DMS79 (cell line): ENCODE results near the gene VSTM2L.

ENCODE experiments used
- DNase-seq: peaks from one replicate; lab custom pipeline; 2025; lab: John Stamatoyannopoulos, UW

VSTM2L gene

DNA sequence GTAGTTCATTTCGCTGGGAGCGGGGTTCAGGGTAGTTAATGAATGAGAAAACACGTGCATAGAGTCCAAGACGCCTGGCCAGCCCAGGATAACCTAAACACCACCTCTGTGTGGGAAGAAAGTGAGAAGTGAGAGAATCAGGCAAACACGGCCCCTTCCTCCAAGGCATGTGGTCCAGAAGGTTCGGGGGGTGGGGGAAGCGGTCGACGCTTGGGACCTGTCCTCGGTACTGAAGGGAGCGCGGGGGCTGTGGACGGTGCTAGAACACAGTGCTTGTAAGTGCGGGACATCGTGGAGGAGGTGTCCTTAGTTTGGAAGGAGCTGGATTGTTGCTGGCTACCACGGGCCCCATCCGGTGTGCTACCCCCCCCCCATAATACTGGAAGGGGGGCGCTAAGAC, 1.7 kb upstream of the VSTM2L start:
- no peak for DNase-seq

DNA sequence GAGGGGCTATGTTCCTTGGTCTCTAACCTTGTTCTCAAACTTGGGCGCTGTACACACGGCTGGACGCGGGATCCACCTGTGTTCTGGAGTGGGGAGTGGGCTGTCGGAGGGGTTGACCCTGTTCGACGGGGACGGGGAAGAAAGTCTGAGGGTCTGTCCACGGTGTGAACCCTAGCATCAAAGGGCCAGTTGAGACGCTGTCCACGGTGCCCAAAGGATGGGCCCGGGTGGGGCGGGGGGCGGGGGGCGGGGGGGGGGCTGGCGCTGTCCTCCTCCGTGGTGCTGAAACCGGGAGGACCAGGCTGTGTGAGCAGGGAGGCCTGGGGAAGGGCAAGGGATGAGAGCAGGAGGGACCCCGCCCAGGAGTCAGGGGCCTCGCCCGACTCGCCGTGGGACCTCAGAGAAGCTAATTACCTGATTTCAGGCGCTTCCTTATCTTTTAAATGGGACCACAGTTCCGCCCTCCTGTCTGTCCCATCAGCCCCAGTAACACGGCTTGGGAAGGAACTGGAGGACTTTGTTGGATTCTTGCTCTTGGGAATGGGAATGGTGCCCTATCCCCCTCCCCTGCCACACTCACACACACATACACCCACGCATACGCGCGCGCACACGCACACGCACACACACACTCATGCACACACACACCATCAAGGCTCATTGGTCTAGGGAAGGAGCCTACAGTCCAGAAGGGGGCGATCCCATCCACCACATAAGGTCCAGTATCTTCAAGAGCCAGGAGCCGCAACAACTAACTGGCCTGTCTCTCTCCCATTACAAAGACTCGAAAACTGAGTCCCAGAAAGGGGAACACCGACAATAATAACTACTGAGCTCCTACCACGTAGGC, 1.0 kb upstream of the VSTM2L start:
- no peak for DNase-seq

DNA sequence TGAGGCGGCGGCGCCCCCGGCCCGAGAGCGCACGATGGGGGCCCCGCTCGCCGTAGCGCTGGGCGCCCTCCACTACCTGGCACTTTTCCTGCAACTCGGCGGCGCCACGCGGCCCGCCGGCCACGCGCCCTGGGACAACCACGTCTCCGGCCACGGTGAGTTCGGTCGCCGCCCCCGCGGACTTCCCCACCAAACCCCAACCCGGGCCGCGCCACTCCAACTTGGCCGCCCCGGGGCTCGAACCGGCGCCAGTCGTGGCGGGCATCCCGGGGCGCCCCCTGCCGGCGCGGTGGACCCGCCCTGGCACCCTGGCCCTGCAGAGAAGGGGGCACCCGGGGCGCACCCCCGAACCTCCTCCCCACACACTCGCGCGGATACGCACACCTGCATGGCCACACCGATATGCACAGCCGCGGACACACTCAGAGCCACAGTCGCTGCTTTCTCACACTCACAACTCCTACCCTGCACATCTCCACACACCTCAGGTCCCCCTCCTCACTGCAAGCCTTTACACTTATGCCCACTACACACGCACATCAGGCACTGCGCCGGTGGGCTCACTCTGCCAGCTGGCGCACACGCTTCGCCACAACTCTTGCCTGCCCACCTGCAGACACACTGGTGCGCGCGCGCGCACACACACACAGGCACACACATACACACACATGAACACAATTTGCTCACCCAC, 535 bp downstream of the VSTM2L start:
- DNase-seq, result no peak

DNA sequence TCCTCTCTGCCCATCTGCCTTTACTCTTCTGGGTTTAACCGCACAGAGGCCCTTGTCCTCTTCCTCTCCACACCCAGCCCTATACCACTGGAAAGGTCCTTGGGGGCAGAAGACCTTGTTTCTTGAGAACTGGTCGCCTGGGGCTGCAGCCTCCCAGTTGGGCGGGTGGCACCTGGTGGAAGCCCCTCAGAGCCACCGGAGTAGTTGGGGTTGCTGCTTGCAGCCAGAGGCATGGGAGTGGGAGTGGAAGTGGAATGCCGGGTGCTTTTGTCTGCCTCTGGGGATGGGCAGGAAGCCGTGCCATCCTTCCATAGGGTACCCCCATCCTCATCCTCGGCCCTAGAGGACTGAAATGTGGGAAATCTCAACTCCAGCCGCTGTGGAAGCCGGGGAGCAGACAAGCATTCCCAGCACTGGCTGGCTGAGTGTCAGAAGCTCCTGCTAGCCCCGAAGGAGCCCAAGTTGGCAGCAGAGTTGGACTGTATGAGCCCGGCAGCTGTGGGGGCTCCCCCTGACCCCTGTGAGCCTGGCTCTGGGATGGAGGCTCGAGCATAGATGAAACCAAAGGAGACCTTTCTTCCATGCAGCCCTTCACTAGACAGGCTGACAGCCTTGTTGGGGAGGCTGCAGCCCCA, 1.2 kb downstream of the VSTM2L start:
- DNase-seq, result no peak

DNA sequence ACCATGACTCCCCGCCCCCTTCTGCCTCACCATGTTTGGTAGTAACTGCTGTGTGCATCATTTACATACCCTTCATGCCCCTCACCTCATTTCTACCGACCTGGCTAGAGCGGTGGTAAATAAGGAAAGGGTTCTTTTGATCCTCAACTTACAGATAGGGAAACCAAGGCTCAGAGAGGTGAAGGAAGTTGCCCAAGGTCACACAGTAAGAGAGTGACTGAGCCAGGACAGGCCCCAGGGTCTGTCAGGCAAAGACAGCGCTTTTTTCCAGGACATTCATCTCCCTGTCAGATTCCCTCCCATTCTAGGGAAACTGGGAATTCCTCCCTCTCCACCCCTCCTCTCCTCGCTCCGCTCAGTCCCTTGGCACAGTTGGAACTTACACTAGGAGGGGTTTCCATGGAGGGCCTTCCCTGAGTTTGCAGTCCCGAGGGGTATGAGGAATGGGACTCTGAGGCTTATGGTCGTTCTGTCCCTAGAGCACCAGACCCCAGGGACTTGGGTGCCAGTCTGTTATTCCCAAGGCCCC, 2.0 kb downstream of the VSTM2L start:
- no peak for DNase-seq

DNA sequence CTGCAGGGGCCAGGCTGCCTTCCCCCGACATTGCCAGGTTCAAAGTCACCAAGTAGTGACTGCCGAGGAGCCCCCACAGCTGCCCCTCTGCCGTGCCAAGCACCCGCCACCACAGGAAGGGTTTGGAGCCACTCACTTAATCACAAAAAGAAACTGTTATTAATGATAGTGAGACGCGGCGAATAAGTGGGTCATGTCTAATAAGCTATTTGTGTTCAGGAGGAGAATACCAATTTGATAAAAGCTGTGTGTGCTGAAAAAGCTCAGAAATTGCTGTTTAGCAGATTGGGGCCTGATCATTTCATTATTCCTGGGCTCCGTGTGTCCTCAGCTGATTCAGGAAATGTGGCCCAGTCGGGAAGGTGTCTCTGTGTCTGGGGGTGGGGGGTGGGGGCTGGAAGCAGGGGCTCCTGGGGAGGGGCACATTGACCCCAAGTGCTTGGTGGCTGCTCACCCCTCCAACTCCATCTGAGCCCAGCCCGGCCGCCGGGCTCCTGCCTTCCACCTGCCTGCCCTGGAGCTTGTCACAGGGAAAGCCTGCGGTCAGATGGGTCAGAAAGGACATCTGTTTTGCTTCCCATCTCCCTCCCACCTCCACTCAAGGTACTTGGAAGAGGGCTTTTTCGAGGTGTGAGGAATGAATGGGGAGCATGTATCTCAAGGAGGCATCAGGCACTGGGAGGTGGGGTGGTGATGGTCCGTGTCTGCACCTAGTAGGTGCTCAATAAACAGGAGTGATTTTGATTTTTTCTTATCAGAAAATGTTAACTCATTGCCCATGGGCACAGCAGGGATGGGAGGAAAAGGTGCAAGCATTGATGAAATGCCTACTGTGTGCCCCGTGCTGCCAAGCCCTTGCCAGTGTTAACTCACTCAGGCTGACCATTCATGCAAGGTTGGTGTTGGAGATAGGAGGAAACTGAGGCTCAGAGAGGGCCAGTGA, 3.0 kb downstream of the VSTM2L start:
- no peak for DNase-seq

DNA sequence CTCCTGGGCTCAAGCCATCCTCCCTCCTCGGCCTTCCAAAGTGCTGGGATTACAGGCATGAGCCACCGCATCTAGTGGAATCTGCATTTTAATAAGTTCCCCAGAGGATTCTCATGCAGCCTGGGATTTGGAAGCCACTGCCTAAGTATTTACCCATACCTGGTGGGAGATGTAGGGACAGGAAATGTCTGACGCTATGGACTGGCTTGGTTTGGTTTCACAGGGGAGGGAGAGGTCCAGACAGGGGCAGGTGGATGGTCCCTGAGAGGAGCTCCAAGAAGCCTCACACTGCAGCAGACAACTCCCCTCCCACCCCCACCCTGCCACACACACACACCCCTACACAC, 4.4 kb downstream of the VSTM2L start:
- DNase-seq, result no peak

DNA sequence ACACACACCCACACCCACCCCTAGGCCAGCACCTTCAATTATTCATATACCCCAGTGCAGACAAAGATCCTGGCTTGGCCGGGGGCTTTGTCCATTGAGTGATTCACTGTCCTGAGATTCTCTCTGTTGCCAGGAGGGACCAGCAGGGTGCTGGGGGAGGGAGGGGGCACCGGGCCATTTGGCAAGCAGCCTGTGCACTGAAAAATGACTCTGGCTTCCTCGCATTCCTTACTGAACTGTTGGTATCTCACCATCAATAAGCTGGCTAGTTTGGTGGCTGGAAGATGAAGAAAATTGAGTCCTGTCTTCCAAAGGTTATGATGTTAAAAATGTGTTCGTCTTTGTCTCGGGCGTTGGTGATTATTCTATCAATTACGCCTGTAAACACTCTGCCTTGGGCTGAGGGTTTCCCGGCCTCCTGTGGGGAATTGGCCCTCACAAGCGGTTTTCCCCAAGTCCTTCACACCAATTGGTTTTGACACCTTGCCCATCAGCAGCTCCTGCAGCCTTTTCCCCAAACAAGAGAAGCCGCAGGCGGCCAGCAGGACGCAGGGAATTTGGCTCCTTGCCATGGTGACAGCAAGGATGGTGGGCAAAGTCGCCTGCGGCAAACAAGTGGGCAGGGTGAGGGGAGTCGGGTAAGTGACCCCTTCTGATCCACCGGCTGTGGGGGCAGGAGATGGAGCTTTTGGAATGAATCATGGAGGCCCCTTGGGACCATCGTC, 4.9 kb downstream of the VSTM2L start:
- DNase-seq, result peak; percentile 64

DNA sequence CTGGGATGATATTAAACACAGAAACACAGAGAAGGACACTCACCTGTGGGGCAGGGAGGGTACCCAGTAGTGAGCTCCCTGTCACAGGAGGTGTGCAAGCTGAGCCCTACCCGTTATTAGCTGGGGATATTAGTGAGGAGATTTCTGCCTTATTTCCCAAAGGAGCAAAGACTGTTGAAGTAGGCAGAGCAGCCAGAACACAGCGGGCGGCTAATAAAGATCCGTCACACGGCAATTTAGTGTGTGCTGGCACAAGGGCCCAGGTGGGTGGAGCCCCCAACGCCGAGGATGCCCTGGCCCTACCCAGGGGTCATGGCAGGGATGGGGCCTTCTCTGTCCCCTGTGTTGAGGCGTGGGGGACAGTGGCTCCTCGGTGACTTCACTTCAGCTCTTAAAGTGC, 8.3 kb downstream of the VSTM2L start:
- no peak for DNase-seq

DNA sequence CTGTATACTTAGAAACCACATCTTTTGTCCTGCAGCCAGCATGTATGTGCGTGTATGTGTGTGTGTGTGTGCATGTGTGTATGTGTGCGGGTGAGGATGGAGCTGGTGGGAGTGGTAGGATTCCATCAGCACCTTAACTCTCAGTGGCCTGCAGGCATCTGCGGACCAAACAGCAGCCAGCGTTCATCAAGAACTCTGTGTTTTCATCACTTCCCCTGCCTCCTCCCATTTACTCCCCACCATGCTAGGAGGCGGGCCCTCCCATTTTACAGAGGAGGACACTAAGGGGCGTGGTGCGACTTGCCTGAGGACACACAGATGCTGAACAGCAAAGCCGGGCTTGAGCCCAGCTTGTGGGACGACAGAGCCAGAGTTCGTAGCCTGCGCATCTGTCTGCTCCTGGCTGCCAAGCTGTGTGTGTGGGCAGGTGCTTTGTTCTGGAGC, 8.9 kb downstream of the VSTM2L start:
- DNase-seq, result no peak

DNA sequence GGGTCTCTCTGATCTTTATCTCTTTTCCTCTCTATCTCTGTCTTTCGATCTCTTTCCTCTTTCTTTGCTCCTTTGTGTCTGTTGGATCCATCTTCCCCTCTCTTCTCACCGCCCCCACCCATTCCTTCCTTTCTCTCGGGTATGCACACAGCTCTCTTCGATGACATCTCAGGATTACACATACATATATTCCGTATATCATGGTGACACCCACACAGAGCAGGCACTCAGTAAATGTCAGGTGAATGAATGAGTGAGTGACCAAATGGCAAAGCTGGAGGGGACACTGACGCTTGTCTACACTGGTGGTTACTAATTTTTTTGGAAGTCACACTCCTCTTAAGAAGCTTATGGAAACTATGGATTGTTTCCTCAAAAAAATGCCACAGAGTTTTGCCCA, 9.9 kb downstream of the VSTM2L start:
- no peak for DNase-seq

DNA sequence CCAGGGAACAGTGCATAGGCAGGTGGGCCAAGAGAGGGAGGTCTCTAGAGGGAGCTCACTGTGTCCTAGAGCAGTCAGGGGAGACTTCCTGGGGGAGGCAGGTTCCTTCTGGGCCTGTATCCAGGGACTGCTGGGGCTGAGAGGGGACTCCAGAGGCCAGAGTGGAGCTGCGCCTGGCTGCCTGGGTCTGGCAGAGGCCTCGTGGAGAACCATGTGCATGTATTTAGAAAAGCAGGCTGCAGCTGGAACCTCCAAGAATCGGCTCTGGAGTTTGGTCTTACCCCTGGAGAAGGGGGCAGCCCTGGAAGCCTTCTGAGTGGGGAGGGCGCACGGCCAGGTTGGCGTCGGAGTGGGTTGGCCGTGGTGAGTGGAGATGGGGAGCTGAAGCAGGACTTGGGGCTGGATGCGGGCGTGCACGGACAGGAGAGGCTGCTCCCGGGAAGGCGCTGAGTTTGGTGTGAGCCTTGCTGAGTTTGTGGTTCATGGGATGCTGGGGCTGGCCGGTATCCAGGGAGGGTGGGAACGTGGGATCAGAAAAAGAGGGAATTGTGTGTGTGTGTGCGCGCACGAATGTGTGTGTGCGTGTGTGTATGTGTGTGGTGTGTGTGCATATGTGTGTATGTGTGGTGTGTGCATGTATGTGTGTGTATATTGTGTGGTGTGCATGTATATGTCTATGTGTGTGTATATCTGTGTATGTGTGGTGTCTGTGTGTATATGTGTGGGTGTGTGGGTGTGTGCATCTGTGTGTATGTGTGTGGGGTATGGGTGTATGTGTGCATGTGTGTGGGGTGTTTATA, 10.8 kb downstream of the VSTM2L start:
- DNase-seq, result no peak

DNA sequence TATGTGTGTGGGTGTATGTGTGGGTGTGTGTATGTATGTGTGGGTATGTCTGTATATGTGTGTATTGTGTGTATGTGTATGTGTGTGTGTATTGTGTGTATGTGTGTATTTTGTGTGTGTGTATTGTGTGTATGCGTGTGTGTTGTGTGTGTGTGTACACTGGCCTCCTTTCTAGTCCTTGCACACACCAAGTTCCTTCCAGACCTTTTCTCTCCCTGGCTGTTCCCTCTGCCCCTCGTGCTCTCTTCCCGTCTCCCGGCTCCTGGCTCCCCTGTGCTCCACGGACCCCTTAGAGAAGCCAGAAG, 11.4 kb downstream of the VSTM2L start:
- DNase-seq, result no peak

DNA sequence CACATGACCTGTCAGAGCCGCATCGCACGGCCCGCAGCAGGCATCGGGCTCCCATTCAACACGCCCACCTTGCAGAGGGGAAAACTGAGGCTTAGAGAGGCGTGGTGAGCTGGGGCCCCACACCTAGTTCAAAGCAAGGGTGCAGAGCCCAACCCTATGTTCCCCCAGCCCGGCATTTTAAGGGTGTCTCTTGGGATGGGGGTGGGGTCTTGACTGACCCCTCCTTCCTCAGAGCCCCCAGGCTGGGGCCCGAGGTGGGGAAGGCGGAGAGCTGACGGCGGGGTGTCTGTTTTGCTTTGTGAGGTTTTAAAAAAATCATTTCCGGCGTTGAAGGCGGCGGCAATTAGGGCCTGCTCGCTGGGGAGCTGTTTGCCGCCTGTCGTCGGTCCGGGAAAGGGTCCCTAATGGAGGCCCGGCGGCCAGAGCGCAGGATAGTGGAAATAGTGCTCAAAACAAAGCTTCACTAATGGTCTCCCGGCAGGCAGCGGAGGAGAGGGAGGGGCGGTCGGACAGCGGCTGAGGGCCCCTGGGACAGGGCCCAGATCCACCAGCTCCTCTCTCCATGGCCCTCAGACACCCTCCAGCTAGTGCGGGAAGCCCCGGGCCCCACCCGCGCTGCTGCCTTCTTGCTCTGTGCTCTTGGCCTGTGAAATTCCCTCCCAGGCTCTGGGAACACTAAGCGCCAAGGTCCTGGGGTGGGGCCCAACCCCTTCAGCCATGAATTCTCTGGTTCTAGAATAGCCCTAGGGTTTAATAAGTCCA, 11.9 kb downstream of the VSTM2L start:
- DNase-seq, result no peak

DNA sequence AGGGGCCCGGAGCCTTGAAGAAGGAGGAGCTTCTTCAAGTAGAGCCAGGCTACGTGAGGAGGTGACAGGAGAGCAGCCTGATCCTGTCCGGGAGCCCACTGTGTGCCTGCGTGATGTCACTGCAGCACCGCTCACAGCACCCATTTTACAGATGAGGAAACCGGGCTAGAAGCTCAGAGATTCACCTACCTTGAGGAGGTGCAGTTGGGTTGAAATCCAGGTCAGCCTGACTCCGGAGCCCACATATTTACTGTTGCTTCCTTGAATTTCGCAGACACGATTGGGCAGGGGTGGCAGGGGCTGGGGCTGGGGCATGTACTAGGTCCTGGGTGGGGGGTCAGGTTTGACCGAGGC, 12.5 kb downstream of the VSTM2L start:
- no peak for DNase-seq

DNA sequence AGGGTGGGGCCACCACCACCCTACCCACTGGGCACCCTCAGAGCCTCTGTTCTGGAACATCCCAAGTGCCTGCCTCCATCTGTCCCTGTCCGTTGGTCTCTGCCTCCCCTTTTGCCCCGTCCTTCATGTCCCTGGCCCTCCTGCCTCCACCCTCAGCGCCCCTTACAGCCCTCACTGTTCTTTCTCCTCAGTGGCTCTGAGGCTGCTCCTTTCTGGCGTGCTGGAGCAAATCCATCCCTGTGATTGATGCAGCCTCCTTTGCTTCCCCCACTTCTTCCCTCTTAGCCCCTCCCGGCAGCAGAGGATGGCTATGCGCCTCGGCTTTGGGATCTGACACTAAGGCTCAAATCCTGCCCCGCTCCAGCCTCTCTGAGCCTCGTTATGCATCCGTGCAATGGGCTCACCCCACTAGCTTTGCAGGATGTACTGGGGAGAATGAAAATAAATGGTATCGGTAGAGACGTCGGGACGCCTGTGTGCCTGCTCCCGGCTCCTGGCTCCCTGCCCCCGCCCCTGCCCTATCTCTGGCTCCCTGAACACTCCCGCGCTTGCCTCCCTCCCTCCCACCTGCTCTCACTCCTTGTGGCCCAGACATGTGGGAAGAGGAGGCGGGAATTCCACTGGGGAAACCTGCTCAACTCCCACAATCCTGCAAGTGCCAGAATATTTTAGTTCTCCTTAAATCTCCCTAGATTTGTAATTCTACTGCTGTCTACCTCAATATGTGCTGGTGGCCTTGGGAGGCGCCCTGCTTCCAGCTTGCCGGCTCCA, 13.1 kb downstream of the VSTM2L start:
- DNase-seq, result no peak

DNA sequence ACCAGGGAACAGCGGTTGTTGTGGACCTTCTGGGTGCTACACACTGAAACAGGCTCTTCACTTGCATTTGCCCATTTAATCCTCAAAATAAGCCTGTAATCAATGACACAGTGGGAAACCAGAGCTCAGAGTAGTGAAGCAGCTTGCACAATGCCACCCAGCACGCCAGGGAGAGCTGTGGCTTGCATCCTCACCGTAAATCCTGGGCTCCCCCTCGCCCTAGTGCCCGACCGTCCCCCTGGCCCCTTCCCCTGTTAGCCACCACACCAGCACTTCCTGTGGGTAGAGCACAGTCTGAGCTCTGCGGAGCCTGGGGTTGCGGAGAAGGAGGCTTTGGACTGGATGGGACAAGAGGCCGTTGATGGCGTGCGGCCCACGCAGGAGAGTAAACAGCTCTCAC, 14.5 kb downstream of the VSTM2L start:
- no peak for DNase-seq

DNA sequence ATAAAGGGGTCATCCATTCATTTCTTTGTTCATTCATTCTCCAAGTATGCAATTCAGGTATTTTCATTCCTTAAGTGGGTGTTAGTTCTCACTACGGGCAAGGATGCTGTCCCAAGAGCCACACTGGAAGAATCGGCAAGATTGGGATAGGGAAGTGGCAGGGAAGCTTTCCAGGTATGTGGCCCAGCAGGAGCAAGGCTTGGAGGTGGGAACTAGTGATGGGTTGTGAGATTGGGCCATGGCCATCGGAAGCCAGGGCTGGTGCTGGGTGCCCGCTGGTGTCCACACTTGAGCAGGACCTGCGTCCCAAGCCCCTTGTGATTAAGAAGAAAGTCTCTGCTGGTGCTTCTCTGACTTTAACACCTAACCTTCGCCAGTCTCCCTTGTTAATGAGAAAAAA, 15.1 kb downstream of the VSTM2L start:
- no peak for DNase-seq
